Prostate gland (tissue), 2 donors: ENCODE results near the gene DAAM1.

Source experiments
- POLR2A ChIP-seq: fragments of 450-650 bp; IDR thresholded peaks from one replicate; pipeline ENCODE4 v1.6.1; 2016; ENCODE audit warnings: antibody characterized with exemption, mild to moderate bottlenecking
- POLR2AphosphoS5 ChIP-seq: sonication (generic); formaldehyde crosslinking; IDR thresholded peaks from one replicate; pipeline ENCODE4 v1.6.1; 2017; ENCODE audit warnings: antibody characterized with exemption
- TF ChIP-seq, protein P1 (sequence below), 4 experiments: fragments of 200-600 bp in 2 of 4; fragments of 450-650 bp in 2 of 4; sonication (generic) in 2 of 4; IDR thresholded peaks; 1 replicate in 3 of 4; 2 replicates in 1 of 4; pipeline ENCODE4 v1.5.1; 2016 to 2019; ENCODE audit warnings: antibody characterized with exemption in 4 of 4, mild to moderate bottlenecking in 2 of 4, moderate library complexity in 2 of 4

DNA sequence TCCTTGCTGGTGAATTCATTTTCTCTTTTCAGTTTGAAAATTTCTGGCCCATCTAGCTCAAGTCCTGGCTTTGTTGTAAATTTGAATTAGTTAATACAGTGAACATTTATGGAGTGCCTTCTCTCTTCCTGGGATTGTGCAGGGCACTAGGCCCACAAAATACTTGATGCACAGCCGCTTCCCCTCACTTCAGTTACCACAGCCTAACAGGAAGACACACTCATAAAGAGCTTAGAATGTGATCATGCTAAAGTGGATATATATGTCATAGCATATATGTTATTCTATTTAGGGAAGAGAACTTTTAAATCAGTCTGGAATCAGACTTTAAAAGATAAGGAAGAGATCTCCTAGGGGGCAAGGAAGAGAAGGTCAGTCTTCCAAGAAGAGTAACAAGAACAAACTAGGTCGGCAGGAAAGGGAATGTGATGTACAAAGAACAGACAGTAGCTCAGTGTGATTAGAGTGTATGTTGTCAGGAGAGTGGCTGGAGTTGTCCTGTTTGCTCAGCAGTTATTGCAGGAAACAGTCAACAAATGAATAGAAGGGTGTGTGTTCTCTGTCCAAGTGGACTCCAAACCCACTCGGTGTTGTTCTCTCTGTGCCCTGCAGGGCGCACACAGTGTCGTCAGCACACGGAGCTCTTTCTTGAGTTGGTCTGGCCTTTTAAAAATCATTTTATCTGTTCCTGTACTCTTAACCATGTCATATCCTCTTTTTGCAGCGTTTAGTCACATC is 74.4 kb downstream of the DAAM1 start:
- TF ChIP-seq, protein P1, sequence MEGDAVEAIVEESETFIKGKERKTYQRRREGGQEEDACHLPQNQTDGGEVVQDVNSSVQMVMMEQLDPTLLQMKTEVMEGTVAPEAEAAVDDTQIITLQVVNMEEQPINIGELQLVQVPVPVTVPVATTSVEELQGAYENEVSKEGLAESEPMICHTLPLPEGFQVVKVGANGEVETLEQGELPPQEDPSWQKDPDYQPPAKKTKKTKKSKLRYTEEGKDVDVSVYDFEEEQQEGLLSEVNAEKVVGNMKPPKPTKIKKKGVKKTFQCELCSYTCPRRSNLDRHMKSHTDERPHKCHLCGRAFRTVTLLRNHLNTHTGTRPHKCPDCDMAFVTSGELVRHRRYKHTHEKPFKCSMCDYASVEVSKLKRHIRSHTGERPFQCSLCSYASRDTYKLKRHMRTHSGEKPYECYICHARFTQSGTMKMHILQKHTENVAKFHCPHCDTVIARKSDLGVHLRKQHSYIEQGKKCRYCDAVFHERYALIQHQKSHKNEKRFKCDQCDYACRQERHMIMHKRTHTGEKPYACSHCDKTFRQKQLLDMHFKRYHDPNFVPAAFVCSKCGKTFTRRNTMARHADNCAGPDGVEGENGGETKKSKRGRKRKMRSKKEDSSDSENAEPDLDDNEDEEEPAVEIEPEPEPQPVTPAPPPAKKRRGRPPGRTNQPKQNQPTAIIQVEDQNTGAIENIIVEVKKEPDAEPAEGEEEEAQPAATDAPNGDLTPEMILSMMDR (IDR thresholded peaks at IDR 0.05): peak in 3 of 4 experiments; percentile 9 to 45 (median 25)
- TF ChIP-seq POLR2AphosphoS5: peak; percentile 87
- no peak for TF ChIP-seq POLR2A
